ENCODE data around the gene HHATL.
A peak's percentile ranks its signal among the peaks of the same experiment; 100 is the strongest.

The HHATL gene

GRCh38 chr3:42697289-42698051 lies 5.1 kb downstream of the HHATL start:
- DNase-seq = no peak

- DNase-seq = no peak
Observed at GRCh38 chr3:42696356-42697288, 6.0 kb downstream of the HHATL start.

GRCh38 chr3:42694366-42694765 lies 8.2 kb downstream of the HHATL start:
- no peak for DNase-seq

- DNase-seq = no peak
Observed at GRCh38 chr3:42693530-42693930, 9.1 kb downstream of the HHATL start.

GRCh38 chr3:42692667-42693529 lies 9.7 kb downstream of the HHATL start:
- DNase-seq = no peak

DNA sequence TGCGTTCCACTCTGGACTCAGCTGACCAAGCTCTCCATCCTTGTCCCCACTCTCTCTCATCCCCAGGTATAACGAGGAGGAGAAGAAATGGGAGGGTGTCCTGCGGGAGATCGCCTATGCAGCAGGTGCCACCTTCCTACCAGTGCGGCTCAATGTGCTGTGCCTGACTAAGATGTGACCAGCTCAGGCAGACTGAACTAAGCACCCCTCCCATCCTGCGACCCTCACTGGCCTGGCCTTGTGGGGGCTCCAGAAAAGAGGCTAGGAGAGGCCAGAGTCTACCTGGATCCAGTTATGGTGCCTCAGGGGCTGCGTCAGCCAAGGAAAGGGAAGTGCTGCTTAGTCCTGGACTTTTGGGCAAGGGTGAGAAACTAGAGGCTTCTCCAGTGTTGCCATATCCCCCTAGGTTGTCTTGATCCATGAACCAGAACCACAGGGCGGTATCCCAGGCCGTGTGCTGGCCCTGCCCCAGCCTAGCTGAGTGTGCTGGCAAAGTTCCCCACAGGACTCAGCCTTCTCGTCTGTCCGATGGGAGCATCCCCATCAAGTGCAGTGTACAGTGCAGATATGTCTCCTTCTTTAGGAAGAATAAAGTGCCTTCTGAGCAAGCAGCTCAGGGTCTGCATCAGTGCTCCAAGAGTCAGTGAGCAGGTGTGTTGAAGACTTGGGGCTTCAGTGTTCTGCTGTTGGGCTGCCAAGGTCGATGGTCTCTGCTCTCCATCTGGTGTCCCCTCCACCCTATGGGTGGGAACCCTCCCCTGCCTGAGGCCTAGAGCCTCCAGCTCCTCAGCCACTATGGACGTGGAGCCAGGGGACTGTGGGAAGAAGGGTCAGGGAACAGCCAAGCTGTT lies 10.6 kb downstream of the HHATL start:
- no peak for DNase-seq

DNA sequence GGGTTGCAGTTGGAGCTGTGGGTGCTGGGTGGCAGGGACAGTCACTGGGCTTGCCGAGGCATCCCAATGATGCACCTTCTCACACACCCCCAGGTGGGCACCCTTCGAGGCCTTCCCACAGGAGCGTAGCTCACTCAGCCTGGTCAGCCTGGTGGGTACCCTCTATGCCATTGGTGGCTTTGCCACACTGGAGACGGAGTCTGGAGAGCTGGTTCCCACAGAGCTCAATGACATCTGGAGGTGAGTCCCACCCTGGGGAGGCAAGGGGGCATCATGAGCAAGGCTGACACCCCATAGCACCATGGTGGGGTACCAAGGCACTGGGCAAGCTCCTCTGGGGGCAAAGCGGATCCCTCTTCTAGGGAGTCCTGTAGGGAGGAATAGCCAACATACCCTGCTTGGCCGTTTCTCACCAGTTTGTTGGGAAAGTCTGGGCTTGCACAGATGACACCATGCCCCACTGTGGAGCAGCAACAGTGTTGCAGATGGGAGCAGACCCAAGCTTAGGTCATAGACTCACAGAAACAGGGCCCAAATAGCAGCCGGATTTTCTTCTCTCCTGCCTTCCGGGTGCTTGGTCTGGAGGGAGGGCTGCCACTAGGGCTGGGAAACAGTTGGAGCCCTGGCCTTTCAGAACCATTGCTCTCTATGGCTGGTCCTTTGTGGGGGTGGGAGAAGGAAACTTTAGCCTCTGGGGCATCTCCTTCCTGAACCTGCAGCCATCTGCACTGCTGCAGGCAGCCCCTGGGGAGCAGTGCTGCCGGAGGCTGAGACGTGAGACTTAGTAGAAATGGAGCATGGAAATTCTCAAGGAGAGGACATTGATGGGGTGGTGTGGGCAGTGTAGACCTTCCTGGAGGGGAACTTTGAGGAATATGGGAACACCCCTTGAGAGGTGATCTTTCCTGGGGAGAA lies 11.6 kb downstream of the HHATL start:
- no peak for DNase-seq

DNA sequence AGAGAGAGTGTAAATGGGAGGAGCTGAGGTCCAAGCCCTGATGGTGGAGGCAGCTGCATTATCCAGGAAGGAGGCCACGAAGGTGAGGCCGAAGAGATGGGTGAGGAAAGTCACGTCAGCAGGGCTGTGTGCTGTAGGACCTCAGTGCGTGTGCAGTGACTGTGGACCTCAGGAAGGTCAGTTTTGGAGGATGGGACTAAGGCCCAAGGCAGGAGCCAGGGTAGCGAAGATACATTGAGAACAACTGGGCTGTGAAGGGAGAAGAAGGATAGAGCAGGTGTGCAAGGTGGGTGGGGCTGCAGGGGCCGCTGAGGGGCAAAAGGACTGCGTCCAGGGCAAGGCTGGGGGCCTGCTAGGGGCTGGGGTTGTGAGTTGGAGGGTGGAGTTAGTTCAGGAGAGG lies 12.4 kb downstream of the HHATL start:
- DNase-seq = no peak

GRCh38 chr3:42689421-42690014 lies 13.1 kb downstream of the HHATL start:
- no peak for DNase-seq

DNA sequence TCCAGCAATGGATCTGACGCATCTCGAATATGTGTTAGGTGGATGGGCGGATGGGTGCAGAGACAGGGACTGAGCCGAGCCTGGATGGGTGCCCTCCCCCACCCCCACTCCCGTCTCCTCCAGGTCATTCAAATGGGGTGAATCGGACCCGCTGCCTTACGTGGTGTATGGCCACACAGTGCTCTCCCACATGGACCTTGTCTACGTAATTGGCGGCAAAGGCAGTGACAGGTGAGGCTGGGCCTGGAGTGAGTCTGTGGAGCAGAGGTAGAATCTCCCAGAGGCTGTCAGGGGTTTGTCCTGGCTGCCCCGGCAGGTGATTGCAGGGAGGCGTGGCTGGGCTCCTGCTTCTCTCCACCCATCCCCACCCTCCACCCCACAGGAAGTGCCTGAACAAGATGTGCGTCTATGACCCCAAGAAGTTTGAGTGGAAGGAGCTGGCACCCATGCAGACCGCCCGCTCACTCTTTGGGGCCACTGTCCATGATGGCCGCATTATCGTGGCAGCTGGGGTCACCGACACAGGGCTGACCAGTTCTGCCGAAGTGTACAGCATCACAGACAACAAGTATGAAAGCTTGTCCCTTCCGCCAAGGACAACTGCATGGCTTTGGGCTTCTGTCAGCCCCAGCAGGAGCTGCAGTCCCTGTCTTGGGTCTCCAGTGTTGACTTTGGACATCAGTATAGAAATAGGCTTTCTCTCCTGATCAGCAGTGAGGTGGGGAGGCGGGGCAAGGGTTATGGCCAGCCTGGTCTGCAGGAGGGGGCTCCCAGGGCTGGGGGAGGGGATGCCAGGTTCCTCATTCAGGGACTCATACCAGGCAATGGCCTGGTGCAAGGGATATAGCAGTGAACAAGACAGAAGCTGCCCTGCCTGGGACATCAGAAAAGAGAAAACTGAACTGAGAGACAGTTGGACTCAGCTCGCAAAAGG lies 13.8 kb downstream of the HHATL start:
- no peak for DNase-seq

- no peak for DNase-seq
Observed at GRCh38 chr3:42688016-42688415, 14.6 kb downstream of the HHATL start.

DNA sequence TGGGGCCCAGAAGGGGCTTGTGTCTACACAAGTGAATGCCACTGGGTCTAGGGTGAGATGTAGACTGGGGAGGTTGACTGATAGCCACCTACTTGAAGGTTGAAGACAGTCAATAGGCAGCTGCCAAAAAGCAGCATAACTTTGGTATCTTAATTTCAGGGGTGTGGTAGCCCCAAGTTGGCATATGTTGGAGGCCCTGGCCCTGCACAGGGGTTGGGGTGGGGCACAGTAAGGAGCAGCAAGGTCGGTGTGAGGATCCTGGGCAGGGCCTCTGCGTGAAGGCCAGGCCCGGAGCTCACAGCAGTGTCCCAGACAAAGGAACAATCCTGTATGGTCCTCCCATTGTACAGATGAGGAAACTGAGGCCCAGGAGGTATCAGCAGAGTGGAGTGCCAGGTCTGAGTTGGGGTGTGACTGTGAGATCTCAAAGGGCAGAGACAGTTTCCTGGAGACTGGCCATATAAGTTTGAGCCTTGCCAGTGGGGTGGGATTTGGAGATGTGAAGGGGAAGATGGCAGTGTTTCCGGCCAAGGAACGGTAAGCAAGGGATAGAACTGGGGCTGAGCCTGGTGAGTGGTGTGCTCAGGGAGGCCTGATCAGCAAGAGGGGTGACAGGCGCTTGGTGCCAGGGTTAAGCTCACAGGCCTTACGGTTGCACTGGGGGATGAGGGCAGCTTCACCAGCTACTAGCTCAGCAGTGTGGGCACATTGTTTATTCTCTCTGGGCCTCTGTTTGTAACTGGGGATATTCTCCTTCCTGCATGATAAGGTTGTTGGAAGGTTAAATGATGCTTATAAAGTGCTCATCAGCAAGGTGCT lies 15.6 kb downstream of the HHATL start:
- no peak for DNase-seq

DNA sequence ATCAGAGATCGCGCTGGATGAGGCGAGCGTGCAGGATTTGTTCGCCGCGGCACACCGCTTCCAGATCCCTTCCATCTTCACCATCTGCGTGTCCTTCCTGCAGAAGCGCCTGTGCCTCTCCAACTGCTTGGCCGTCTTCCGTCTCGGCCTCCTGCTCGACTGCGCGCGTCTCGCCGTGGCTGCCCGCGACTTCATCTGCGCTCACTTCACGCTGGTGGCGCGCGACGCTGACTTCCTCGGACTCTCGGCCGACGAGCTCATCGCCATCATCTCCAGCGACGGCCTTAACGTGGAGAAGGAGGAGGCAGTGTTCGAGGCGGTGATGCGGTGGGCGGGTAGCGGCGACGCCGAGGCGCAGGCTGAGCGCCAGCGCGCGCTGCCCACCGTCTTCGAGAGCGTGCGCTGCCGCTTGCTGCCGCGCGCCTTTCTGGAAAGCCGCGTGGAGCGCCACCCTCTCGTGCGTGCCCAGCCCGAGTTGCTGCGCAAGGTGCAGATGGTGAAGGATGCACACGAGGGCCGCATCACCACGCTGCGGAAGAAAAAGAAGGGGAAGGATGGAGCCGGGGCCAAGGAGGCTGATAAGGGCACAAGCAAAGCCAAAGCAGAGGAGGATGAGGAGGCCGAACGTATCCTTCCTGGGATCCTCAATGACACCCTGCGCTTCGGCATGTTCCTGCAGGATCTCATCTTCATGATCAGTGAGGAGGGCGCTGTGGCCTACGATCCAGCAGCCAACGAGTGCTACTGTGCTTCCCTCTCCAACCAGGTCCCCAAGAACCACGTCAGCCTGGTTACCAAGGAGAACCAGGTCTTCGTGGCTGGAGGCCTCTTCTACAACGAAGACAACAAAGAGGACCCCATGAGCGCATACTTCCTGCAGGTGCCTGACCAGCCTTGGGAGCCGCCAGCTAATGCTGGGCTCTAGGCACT lies 16.4 kb downstream of the HHATL start:
- peak; percentile 15 for DNase-seq

DNA sequence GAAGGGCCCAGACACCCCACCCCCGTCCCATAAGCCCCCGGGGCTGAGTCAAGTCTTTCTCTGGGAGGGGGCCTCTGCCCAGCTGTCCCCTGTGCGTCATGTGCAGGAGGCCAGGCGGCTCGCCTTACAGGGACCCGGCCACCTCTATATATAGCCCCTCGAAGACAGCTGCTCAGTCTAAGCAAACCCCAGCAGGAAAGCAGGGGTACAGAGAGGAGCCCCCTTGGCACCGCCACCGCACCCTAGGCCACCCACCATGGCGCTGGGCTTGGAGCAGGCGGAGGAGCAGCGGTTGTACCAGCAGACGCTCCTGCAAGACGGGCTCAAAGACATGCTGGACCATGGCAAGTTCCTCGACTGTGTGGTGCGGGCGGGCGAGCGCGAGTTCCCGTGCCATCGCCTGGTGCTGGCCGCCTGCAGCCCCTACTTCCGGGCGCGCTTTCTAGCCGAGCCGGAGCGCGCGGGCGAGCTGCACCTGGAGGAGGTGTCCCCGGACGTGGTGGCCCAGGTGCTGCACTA lies 17.2 kb downstream of the HHATL start, which contains the start of gene KLHL40:
KLHL40 (plus strand) TSS at position 175 of the 519 bp plus-strand sequence; CDS start at position 257, 82 bp downstream.
- DNase-seq = no peak

- no peak for DNase-seq
Observed at GRCh38 chr3:42684632-42685362, 17.8 kb downstream of the HHATL start.

All from fibroblast of skin of back (primary cell).